GM12864 (cell line): Measurements from ENCODE around the gene ACTL10.
A peak's percentile ranks its signal among the peaks of the same experiment; 100 is the strongest.

Experiments
- DNase-seq: peaks from one replicate; pipeline ENCODE4 v3.0.0-alpha.2; 2011; ENCODE audit warnings: low read depth
- H3K4me3 ChIP-seq: 2 replicates; pipeline ENCODE4 v1.5.1; 2011; ENCODE audit warnings: mild to moderate bottlenecking, low read depth, low read length, control low read depth
- TF ChIP-seq, protein P1 (sequence below): IDR thresholded peaks from 2 replicates; pipeline ENCODE4 v1.5.1; 2011; ENCODE audit warnings: low read depth, mild to moderate bottlenecking, moderate library complexity, low read length, control low read depth, inconsistent platforms; ENCODE audit errors: missing control alignments

The ACTL10 gene

DNA sequence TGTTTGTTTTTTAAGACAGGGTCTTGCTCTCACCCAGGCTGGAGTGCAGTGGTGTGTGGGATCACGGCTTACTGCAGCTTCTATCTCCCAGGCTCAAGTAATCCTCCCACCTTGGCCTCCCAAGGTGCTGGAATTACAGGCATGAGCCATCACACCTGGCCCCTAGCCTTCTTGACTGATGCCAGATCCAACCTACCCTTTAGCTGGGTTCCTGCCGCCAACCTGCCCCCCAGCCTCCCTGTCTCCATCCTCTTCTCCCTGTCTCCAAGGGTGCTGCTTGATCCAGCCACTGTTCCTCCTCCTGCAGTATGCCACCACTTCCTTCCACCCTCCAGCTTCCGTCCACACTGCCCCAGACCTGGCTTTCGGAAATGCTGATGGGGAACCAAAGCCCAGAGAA lies 7.8 kb upstream of the ACTL10 start:
- DNase-seq = no peak
- TF ChIP-seq, protein P1, sequence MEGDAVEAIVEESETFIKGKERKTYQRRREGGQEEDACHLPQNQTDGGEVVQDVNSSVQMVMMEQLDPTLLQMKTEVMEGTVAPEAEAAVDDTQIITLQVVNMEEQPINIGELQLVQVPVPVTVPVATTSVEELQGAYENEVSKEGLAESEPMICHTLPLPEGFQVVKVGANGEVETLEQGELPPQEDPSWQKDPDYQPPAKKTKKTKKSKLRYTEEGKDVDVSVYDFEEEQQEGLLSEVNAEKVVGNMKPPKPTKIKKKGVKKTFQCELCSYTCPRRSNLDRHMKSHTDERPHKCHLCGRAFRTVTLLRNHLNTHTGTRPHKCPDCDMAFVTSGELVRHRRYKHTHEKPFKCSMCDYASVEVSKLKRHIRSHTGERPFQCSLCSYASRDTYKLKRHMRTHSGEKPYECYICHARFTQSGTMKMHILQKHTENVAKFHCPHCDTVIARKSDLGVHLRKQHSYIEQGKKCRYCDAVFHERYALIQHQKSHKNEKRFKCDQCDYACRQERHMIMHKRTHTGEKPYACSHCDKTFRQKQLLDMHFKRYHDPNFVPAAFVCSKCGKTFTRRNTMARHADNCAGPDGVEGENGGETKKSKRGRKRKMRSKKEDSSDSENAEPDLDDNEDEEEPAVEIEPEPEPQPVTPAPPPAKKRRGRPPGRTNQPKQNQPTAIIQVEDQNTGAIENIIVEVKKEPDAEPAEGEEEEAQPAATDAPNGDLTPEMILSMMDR = no peak
- H3K4me3 ChIP-seq = no peak overlapping the region

DNA sequence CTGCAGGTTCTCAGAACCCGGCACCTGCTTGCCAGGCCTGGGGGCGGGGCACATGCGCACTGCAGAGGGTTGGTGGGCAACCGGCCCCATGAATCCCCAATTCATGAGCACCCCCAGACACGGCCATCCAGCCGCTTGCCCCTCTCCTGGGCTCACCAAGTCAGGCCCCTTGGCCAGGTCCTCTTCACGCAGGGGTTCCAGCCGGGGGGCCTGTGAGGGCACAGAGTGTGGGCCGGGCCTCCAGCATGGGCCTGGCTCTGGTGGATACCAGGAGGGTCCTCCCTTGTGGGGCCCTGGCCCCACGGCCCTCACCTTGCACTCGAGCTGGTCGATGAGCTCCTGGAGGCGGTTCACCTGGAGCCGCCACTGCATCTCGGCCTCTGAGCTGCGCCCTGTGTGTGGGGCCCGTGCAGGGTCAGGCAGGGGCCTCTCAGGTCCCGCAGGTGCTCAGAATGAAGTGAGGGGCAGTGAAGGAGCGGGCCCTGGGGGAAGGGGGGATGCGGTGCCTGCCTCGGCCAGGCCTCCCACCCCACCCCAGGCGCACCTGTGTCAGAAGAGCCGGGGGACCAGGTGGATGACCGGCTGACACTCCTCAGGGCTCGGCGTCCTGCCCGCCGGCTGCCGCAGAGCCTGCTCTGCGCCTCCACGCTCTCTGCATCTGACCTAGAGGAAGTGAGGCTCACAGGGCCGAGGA lies 7.3 kb upstream of the ACTL10 start:
- no peak for DNase-seq
- TF ChIP-seq, protein P1 = no peak
- no peak overlapping the region for H3K4me3 ChIP-seq

DNA sequence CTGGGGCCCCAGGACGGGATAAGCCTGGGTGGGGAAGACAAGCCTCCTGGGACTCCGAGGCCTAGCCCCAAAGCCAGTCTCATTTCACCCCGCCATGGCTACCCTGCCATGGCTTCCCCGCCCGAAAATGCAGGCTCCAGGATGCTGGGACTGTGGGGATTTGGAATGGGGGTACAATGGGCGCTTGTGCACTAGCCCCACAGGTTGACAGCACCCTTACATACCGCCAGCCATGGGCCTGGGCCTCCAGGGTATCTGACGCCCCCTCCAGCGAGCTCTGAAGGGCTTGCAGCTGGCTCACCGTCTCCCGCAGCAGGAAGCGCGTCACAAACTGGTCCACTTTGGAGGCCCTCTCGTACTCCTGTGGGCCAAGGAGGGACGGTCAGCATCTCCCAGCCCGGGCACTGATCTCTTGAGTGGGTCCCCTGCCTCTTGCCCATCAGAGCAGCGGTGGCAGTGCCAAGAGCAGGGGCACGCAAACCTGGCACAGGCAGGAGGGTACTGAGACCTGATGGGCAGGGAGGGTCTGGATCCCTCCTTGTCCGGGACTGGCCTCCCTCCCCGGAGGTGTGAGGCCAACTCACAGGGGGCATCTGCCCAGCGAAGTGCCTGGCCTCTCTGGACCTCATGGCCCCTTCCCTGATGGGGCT lies 6.6 kb upstream of the ACTL10 start:
- no peak for DNase-seq
- TF ChIP-seq, protein P1 = no peak
- H3K4me3 ChIP-seq = no peak overlapping the region

DNA sequence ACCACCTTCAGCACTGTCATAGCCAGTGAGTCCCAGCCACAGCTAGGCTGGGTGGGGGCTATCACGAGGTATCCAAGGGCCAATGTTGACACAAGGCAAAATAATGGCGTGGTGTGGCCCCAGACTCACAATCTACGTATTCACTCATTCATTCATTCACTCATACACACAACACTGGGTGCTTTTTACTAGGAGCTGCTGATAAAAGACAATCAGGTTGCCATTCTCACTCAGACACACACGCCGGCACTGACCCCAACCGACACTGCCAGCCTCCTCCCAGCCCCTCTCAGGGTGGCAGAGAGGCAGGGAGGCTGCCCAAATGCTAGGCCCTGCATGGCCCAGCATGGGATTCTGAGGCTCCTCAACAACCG lies 6.1 kb upstream of the ACTL10 start:
- no peak for DNase-seq
- no peak overlapping the region for H3K4me3 ChIP-seq
- TF ChIP-seq, protein P1 = no peak

DNA sequence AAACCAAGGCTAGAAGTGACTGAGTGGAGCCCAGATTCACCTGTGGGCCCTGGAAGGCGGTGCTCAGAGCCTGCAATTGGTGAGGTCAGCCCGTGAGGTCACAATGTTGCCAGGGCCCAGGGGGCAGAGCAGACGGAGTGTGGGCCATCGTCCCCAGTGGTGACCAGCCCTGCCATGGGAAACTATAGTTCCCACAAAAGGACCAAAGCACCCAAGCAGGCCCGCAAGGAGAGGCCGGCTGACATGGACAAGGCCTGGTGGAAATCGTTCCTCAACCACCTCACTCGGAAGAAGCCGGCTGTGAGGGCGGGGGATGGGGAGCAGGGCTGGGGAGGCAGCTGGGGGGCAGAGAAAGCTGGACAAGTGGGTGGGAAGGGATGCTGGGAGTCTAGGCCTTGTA lies 4.6 kb upstream of the ACTL10 start, which contains the start of gene C20orf144:
Gene C20orf144 (plus strand): TSS at position 156 of the 400 bp plus-strand sequence. CDS start 19 bp downstream, at position 175.
- no peak for DNase-seq
- H3K4me3 ChIP-seq = peak within 1 kb of the TSS; percentile 82
- TF ChIP-seq, protein P1 = no peak

DNA sequence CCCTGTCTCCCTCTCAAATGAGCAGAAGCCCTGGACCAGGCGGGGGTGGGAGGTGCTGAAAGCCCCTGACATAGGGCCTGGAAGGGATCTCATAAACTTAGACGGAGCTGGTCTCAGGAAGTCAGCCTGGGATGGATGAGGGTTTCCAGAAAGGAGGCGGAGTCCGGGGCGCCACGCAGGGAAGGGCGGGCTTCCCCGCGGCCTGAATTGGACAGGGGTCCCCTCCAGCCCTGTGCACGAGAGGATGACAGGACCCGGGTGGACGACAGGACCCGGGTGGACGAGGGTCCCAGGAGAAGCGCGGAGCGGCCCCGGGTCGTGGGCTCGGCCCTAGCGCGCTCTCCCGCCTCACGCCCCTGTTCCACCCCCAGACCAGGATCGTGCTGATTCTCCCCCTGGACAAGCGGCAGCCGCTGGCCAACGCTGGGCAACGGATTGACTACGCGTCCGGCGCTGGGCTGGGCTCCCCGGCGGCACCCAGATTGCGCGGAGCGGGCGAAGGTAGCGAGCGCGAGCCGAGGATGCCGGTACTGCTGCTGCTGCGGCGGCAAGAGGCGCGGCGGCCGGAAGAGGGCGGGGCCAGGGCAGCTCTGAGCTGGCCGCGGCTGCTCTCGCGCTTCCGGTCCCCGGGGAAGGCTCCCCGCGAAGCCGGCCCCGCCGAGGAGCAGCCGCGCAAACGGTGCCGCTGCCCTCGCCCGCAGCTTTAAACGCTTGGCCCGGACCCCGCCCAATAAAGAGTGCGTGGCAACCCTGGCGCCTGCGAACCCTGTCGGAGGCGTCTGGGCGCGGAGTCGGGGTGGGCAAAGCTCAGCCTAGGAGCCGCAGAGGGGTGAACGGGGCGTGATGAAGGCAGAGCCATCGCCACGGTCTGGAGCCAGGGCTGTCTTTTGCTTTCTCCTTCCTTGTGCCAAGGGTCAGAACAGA lies 3.3 kb upstream of the ACTL10 start:
- no peak for DNase-seq
- H3K4me3 ChIP-seq = peak overlapping the region; percentile 82
- TF ChIP-seq, protein P1 = no peak
